GM10266 (cell line): Measurements from ENCODE around the gene PPIH.

Experiments used
- DNase-seq: peaks from one replicate; pipeline ENCODE4 v3.0.0; 2012; ENCODE audit errors: extremely low spot score
- CTCF ChIP-seq: IDR thresholded peaks from 2 replicates; pipeline ENCODE4 v1.5.1; 2012; ENCODE audit warnings: mild to moderate bottlenecking, low read depth; ENCODE audit not compliant: control insufficient read depth, insufficient read depth; ENCODE audit errors: missing control alignments

Gene PPIH

DNA sequence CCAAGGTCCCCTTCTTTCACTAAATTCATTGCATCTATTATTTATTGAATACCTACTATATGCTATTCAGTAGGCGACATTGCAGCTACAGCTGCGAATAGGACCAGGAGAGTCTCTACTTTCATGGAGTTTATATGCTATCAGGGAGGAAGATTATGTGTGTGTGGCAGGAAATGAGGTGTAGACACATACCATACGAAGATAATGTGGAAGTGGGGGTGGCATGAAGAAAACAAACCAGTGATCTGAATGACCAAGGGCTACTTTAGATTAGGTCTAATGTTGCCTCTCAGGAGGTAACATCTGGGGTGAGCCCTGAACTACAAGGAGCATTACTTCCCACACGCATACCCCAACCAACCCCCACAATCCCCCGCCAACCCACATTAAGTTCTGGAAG is 1.0 kb upstream of the PPIH start:
- no peak for DNase-seq
- no peak for TF ChIP-seq CTCF

GRCh38 chr1:42658877-42659337 is 684 bp downstream of the PPIH start:
- no peak for DNase-seq
- TF ChIP-seq CTCF: no peak

DNA sequence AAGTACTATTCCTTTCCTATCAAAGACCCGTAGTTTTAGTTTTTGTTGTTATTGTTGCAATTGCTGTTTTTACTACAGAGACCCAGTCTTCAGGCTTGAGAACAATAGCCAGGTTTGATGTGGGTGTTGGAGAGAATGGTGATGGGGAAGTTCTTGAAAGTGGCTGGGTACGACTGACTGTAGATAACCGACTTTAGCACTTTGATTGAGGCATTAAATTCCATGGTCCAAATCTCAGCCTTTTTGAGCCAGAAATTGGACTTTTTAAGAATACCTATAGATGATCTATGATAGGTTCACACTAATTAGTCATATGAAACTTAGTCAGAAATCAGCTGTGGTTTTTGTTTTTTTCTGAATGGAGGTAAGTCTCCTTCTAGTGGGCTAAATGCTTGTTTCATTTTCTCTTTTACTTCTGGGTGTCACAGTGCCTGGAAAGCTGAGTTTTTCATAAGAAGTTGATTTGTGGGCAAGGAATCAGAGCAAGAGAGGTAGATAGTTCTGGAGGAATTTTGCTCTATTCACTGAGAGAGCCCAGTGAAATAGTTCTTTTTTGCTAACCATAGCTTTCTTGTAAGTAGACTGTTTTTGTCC is 2.8 kb downstream of the PPIH start:
- no peak for TF ChIP-seq CTCF
- DNase-seq: peak; percentile 44

DNA sequence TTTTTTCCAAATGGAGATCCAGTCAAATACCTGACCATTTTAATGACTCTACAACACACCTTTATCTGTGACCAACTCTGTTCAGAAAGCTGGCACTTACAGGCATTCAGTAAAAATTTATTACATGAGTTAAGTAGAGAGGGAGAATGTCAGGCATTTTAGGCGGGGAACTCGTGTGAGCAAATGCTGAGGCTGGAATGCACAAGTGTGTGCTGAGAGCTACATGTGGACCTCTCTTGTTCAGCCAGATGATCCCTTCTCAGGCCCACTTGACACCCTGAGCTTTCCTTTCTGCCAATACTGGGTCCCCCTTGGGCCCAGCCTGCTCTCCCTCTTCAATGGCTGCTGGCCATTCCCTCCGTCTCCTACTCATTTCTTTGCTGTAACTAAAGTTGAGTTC is 11.7 kb downstream of the PPIH start:
- no peak for TF ChIP-seq CTCF
- no peak for DNase-seq

DNA sequence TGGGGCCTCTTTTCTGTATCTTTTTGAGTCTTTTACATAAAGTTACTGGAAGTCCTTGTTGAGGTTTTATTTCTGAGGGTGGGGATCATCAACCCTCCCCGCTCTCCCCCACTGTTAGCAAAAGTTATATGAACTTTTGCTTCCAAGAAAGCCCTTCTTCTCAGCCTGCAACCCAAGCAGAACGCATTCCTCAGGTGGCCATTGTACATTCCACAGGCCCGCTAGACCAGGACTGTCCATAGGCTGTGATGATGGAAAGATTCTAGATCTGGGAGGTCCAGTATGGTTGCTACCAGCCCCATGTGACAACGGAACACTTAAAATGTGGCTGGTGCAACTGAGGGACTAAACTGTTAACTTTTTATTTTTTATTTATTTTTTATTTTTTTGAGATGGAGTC is 12.2 kb downstream of the PPIH start:
- no peak for TF ChIP-seq CTCF
- DNase-seq: no peak

DNA sequence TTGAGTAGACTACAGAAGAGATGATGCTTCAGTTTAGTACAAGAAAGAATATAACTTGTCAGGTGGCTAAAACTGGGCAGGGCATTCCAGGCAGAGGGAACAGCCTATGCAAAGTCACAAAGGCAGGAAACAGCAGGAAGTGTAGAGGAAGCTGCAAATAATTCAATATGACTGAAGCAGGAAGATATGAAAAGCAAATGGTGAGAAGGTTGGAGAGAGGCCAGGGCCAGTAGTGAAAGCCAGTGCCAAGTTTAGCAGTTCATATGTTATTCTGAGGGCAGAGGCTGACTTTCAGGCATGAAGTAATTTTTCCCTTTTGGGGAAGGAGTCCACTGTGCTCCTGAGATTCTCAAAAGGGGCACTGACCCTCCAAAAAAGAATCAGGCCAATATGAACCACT is 16.0 kb downstream of the PPIH start:
- no peak for TF ChIP-seq CTCF
- no peak for DNase-seq

DNA sequence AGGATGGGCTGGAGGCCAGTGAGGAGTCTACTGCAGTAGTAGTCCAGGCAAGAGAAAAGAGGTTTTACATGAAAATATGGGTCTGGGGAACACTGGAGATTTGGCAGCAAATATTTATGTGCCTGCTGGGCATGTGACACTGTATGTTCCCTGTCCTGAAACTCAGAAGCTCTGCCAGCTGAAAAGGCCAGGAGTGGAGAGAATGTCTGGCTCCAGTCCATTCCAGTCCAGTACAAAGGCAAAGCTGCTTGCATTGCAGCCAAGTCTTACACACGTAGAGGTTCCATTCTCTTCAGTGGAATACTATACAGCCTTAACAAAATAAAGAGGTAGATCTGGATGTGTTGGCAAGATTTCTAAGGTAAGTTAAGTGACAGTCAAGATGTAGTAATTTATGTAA is 16.5 kb downstream of the PPIH start:
- no peak for TF ChIP-seq CTCF
- no peak for DNase-seq
